Measurements from ENCODE around the gene ANGPT4. TPM values are rescaled to one million over a fixed set of nuclear protein-coding genes. Genes with fewer than 3 reads are reported as not detected.
"Not testable (repeated sequence)": the region's sequence is repeated elsewhere in the genome, so short reads cannot be mapped to it uniquely, and the experiment has no call there.

Gene ANGPT4
- total and polyA plus RNA-seq, 4 experiments from 2014 or later = not detected

GRCh38 chr20:892371-892770 lies 23.8 kb downstream of the ANGPT4 start:
- H3K4me1 ChIP-seq (ENCODE audit: insufficient read depth, low read length); CTCF ChIA-PET (ENCODE audit: partially characterized antibody); H3K27me3 Mint-ChIP-seq; H3K4me1 Mint-ChIP-seq; H3K27ac ChIP-seq (ENCODE audit: low read depth, low read length); H3K9me3 Mint-ChIP-seq; POLR2A ChIA-PET (ENCODE audit: partially characterized antibody); H3K27ac Mint-ChIP-seq; intact Hi-C loops (cut with micrococcal nuclease); DNase-seq; H3K27me3 ChIP-seq (ENCODE audit: insufficient read depth, low read length); H3K4me3 ChIP-seq (ENCODE audit: low read length in 2 of 2); H3K36me3 Mint-ChIP-seq; H3K9me3 ChIP-seq (ENCODE audit: control insufficient read depth in 1 of 2, low read length in 2 of 2); H3K4me3 Mint-ChIP-seq; H3K36me3 ChIP-seq (ENCODE audit: insufficient read depth, low read length): not testable (repeated sequence)

DNA sequence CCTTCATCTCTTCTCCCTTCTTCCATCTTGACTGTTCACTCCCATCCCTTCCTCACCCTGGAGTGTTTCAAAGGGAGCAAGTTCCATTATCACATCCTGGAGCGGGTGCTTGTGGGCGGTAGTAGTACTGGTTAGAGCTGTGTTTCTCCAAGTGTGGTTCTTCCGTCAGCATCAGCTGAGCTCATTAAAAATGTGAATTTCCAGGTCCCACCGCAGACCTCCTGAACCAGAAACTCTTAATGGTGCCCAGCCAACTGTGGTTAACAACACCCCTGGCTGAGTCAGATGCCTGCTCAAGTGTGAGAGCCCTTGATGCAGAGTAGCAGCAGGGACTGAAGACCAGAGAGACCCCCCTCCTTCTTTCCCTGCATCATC lies 24.4 kb downstream of the ANGPT4 start:
- H3K4me3 Mint-ChIP-seq = no peak overlapping the region
- Histone ChIP-seq H3K27ac (ENCODE audit: low read depth, low read length) (no peak overlapping the region), H3K4me3 (ENCODE audit: low read length in 2 of 2) (no peak overlapping the region), H3K27me3 (ENCODE audit: insufficient read depth, low read length) (no peaks in the 10 kb centered on the region), H3K36me3 (ENCODE audit: insufficient read depth, low read length) (no peaks in the 10 kb centered on the region), H3K4me1 (ENCODE audit: insufficient read depth, low read length) (no peaks in the 10 kb centered on the region), H3K9me3 (ENCODE audit: control insufficient read depth in 1 of 2, low read length in 2 of 2) (no peaks in the 10 kb centered on the region)
- CTCF ChIA-PET (ENCODE audit: partially characterized antibody) = no interaction called here
- no peaks in the 10 kb centered on the region for H3K4me1 Mint-ChIP-seq
- peaks cover 0 to 7% of the 10 kb centered on the region in 2 donors for H3K27me3 Mint-ChIP-seq
- peaks cover 0 to 2% (median under 1%) of the 10 kb centered on the region in 8 donors for H3K9me3 Mint-ChIP-seq
- intact Hi-C loops (cut with micrococcal nuclease) = no loop called here
- no peak overlapping the region for H3K27ac Mint-ChIP-seq
- H3K36me3 Mint-ChIP-seq = no peaks in the 10 kb centered on the region
- POLR2A ChIA-PET (ENCODE audit: partially characterized antibody) = no interaction called here
- no peak for DNase-seq

- ChIA-PET POLR2A (ENCODE audit: partially characterized antibody) (no interaction called here), CTCF (ENCODE audit: partially characterized antibody) (no interaction called here)
- H3K36me3 ChIP-seq (ENCODE audit: insufficient read depth, low read length) = no peaks in the 10 kb centered on the region
- Mint-ChIP-seq H3K4me3 (no peak overlapping the region), H3K27ac (no peak overlapping the region), H3K9me3 (peaks cover 0 to 1% (median 0%) of the 10 kb centered on the region in 8 donors), H3K27me3 (peaks cover 0 to 7% of the 10 kb centered on the region in 2 donors), H3K36me3 (no peaks in the 10 kb centered on the region), H3K4me1 (no peaks in the 10 kb centered on the region)
- no peak overlapping the region for H3K4me3 ChIP-seq (ENCODE audit: low read length in 2 of 2)
- no peak overlapping the region for H3K27ac ChIP-seq (ENCODE audit: low read depth, low read length)
- intact Hi-C loops (cut with micrococcal nuclease) = no loop called here
- H3K4me1 ChIP-seq (ENCODE audit: insufficient read depth, low read length) = no peaks in the 10 kb centered on the region
- H3K9me3 ChIP-seq (ENCODE audit: control insufficient read depth in 1 of 2, low read length in 2 of 2) = no peaks in the 10 kb centered on the region
- H3K27me3 ChIP-seq (ENCODE audit: insufficient read depth, low read length) = no peaks in the 10 kb centered on the region
- no peak for DNase-seq
Observed at GRCh38 chr20:891058-891705, 25.0 kb downstream of the ANGPT4 start.

DNA sequence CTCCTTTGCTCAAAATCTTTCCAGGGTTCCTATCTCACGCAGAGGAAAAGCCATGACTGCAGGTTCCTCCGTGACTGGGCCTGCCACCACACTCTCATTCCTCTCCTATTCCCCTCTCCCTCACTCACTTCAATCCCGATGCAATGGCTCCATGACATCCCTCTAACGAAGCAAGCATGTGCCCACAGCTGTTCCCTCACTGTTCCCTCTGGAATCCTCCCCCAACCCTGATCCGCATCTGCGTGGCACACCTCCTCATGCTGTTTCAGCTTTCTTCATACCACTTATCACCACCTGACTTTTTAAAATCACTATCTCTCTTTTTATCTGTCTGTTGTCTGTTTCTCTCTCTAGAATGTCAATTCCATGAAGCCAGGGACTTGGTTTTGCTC lies 25.5 kb downstream of the ANGPT4 start:
- Histone ChIP-seq H3K36me3 (ENCODE audit: insufficient read depth, low read length) (no peaks in the 10 kb centered on the region), H3K27ac (ENCODE audit: low read depth, low read length) (no peak overlapping the region), H3K27me3 (ENCODE audit: insufficient read depth, low read length) (no peaks in the 10 kb centered on the region), H3K4me3 (ENCODE audit: low read length in 2 of 2) (no peak overlapping the region), H3K9me3 (ENCODE audit: control insufficient read depth in 1 of 2, low read length in 2 of 2) (no peaks in the 10 kb centered on the region), H3K4me1 (ENCODE audit: insufficient read depth, low read length) (no peaks in the 10 kb centered on the region)
- Mint-ChIP-seq H3K27me3 (peaks cover under 1 to 9% of the 10 kb centered on the region in 2 donors), H3K4me3 (no peak overlapping the region), H3K9me3 (no peaks in the 10 kb centered on the region), H3K4me1 (no peaks in the 10 kb centered on the region), H3K36me3 (no peaks in the 10 kb centered on the region), H3K27ac (no peak overlapping the region)
- POLR2A ChIA-PET (ENCODE audit: partially characterized antibody) = no interaction called here
- intact Hi-C loops (cut with micrococcal nuclease) = no loop called here
- CTCF ChIA-PET (ENCODE audit: partially characterized antibody) = interaction anchor here (1.3 kb wide), 1 partner anchor 66 kb away, joined by 3 read pairs; no protein-coding TSS in a partner anchor
- DNase-seq = no peak

DNA sequence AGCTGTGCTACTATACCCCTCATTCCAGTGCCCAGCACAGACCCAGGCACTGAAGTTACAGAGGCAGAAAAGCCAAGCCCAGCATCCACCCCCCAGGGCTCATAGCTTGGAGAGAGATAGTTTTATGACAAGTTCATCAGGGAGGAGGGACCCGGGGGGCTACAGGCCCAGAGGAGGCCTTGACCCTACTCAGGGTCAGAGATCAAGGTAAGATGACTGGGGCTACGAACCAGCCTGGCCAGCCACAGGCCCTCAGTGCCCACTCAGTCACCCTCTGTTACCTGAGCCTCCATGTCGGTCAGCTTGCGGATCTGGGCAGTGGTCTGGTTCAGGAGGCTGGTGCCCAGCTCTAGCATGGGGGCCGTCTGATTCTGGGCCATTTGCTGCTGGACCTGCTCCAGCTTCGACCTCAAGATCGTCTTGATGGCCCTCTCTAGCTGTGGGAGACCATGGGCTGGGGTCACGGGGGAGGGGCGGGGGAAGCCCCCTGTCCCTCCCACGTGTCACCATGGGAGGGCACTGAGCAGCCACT lies 26.1 kb downstream of the ANGPT4 start:
- Histone ChIP-seq H3K36me3 (ENCODE audit: insufficient read depth, low read length) (no peaks in the 10 kb centered on the region), H3K27me3 (ENCODE audit: insufficient read depth, low read length) (no peaks in the 10 kb centered on the region), H3K27ac (ENCODE audit: low read depth, low read length) (no peak overlapping the region), H3K9me3 (ENCODE audit: control insufficient read depth in 1 of 2, low read length in 2 of 2) (no peaks in the 10 kb centered on the region), H3K4me3 (ENCODE audit: low read length in 2 of 2) (no peak overlapping the region), H3K4me1 (ENCODE audit: insufficient read depth, low read length) (no peaks in the 10 kb centered on the region)
- no peaks in the 10 kb centered on the region for H3K4me1 Mint-ChIP-seq
- H3K36me3 Mint-ChIP-seq = no peaks in the 10 kb centered on the region
- H3K27ac Mint-ChIP-seq = no peak overlapping the region
- peaks cover 2 to 12% of the 10 kb centered on the region in 2 donors for H3K27me3 Mint-ChIP-seq
- H3K9me3 Mint-ChIP-seq = no peaks in the 10 kb centered on the region
- intact Hi-C loops (cut with micrococcal nuclease) = no loop called here
- POLR2A ChIA-PET (ENCODE audit: partially characterized antibody) = no interaction called here
- CTCF ChIA-PET (ENCODE audit: partially characterized antibody) = interaction anchor here (1.3 kb wide), 1 partner anchor 67 kb away, joined by 3 read pairs; no protein-coding TSS in a partner anchor
- no peak overlapping the region for H3K4me3 Mint-ChIP-seq
- no peak for DNase-seq

DNA sequence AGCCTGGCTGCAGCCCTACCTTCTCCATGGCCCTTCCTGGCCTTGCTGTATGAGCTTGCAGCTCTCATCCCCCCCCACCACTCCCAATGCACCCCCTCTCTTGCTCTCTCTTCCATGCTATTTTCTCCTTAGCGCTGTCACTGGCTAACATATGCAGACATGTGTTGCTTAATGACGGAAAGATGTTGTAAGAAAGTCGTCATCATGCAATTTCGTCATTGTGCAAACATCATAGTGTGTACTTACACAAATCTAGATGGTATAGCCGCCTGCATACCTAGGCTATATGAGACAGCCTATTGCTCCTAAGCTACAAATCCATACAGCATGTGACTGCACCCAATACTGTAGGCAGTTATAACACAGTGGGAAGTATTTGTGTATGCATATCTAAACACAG lies 27.0 kb downstream of the ANGPT4 start:
- POLR2A ChIA-PET (ENCODE audit: partially characterized antibody) = no interaction called here
- no peaks in the 10 kb centered on the region for H3K36me3 Mint-ChIP-seq

GRCh38 chr20:888057-888456 lies 28.1 kb downstream of the ANGPT4 start:
- Mint-ChIP-seq H3K4me3 (no peak overlapping the region), H3K4me1 (peaks cover 0 to 1% (median 0%) of the 10 kb centered on the region in 4 donors), H3K27me3 (peaks cover 6 to 13% of the 10 kb centered on the region in 2 donors), H3K27ac (no peak overlapping the region), H3K36me3 (no peaks in the 10 kb centered on the region), H3K9me3 (no peaks in the 10 kb centered on the region)
- H3K27me3 ChIP-seq (ENCODE audit: insufficient read depth, low read length) = no peaks in the 10 kb centered on the region
- DNase-seq = no peak
- CTCF ChIA-PET (ENCODE audit: partially characterized antibody) = interaction anchor here (1.6 to 1.7 kb wide), 2 partner anchors 68 to 70 kb away, joined by 8 read pairs; no protein-coding TSS in a partner anchor
- POLR2A ChIA-PET (ENCODE audit: partially characterized antibody) = no interaction called here
- H3K4me1 ChIP-seq (ENCODE audit: insufficient read depth, low read length) = no peaks in the 10 kb centered on the region
- intact Hi-C loops (cut with micrococcal nuclease) = no loop called here
- no peak overlapping the region for H3K27ac ChIP-seq (ENCODE audit: low read depth, low read length)
- H3K4me3 ChIP-seq (ENCODE audit: low read length in 2 of 2) = no peak overlapping the region
- H3K9me3 ChIP-seq (ENCODE audit: control insufficient read depth in 1 of 2, low read length in 2 of 2) = no peaks in the 10 kb centered on the region
- H3K36me3 ChIP-seq (ENCODE audit: insufficient read depth, low read length) = no peaks in the 10 kb centered on the region

More for the DNA sequence above, 27.0 kb downstream of the ANGPT4 start:
- Histone ChIP-seq H3K36me3 (ENCODE audit: insufficient read depth, low read length) (no peaks in the 10 kb centered on the region), H3K27ac (ENCODE audit: low read depth, low read length) (no peak overlapping the region), H3K4me1 (ENCODE audit: insufficient read depth, low read length) (no peaks in the 10 kb centered on the region), H3K4me3 (ENCODE audit: low read length in 2 of 2) (no peak overlapping the region), H3K27me3 (ENCODE audit: insufficient read depth, low read length) (no peaks in the 10 kb centered on the region), H3K9me3 (ENCODE audit: control insufficient read depth in 1 of 2, low read length in 2 of 2) (no peaks in the 10 kb centered on the region)
- intact Hi-C loops (cut with micrococcal nuclease) = no loop called here
- Mint-ChIP-seq H3K27ac (no peak overlapping the region), H3K4me3 (no peak overlapping the region), H3K4me1 (peaks cover 0 to 1% (median 0%) of the 10 kb centered on the region in 4 donors), H3K9me3 (no peaks in the 10 kb centered on the region), H3K27me3 (peaks cover 6 to 12% of the 10 kb centered on the region in 2 donors)
- DNase-seq = no peak
- CTCF ChIA-PET (ENCODE audit: partially characterized antibody) = interaction anchor here (1.6 kb wide), 1 partner anchor 67 kb away, joined by 8 read pairs; no protein-coding TSS in a partner anchor
